SJCRH30 (cell line): ENCODE data around the gene OTULIN. TPM values are rescaled to one million over a fixed set of nuclear protein-coding genes. Genes with fewer than 3 reads are reported as not detected.

Source experiments
- DNase-seq, 2 experiments: peaks; one replicate each; pipeline ENCODE4 v3.0.0-alpha.2; 2015 to 2020
- H3K27ac ChIP-seq: fragments of 250-450 bp; sonication (Bioruptor Pico); 2 replicates; pipeline ENCODE4 v1.5.1; 2020; ENCODE audit warnings: mild to moderate bottlenecking, moderate library complexity
- H3K27me3 ChIP-seq: fragments of 250-450 bp; sonication (Bioruptor Pico); 2 replicates; pipeline ENCODE4 v1.5.1; 2020; ENCODE audit warnings: mild to moderate bottlenecking, moderate library complexity
- H3K36me3 ChIP-seq: fragments of 250-450 bp; sonication (Bioruptor Pico); 2 replicates; pipeline ENCODE4 v1.5.1; 2020; ENCODE audit warnings: mild to moderate bottlenecking, moderate library complexity
- H3K4me1 ChIP-seq: fragments of 250-450 bp; sonication (Bioruptor Pico); 2 replicates; pipeline ENCODE4 v1.5.1; 2020; ENCODE audit warnings: mild to moderate bottlenecking, moderate library complexity
- H3K4me3 ChIP-seq: fragments of 250-450 bp; sonication (Bioruptor Pico); 2 replicates; pipeline ENCODE4 v1.5.1; 2020; ENCODE audit warnings: mild to moderate bottlenecking, moderate library complexity
- H3K9me3 ChIP-seq: fragments of 250-450 bp; sonication (Bioruptor Pico); replicated peaks from 2 replicates; pipeline ENCODE4 v1.5.1; 2020; ENCODE audit warnings: mild to moderate bottlenecking, moderate library complexity
- total RNA-seq: library from RNA; depleted of rRNA; stranded (reverse); fragments of >200 nt; shearing (Covaris generic); gene quantifications from 2 replicates; pipeline ENCODE4 v1.2.3, GENCODE V29; 2014

Gene OTULIN
- total RNA-seq, 1 experiment from 2014 or later = 18.2 TPM

GRCh38 chr5:14698495-14698894 is 34.0 kb downstream of the OTULIN start:
- H3K4me3 ChIP-seq = no peak overlapping the region
- no peaks in the 10 kb centered on the region for H3K9me3 ChIP-seq
- DNase-seq = no peak
- H3K27ac ChIP-seq = no peak overlapping the region
- no peaks in the 10 kb centered on the region for H3K27me3 ChIP-seq
- H3K4me1 ChIP-seq = no peaks in the 10 kb centered on the region
- H3K36me3 ChIP-seq = peaks cover 2% of the 10 kb centered on the region; the same call in 1 of the 2 replicates

- H3K4me3 ChIP-seq = no peak overlapping the region
- H3K27me3 ChIP-seq = no peaks in the 10 kb centered on the region
- DNase-seq = no peak
- H3K9me3 ChIP-seq = no peaks in the 10 kb centered on the region
- H3K27ac ChIP-seq = no peak overlapping the region
- H3K4me1 ChIP-seq = no peaks in the 10 kb centered on the region
- H3K36me3 ChIP-seq = peaks cover 2% of the 10 kb centered on the region; the same call in 1 of the 2 replicates
These were observed 34.6 kb downstream of the OTULIN start for GRCh38 chr5:14699159-14699558.

- no peak overlapping the region for H3K4me3 ChIP-seq
- no peak overlapping the region for H3K27ac ChIP-seq
- H3K36me3 ChIP-seq = peaks cover 2% of the 10 kb centered on the region; the same call in 1 of the 2 replicates
- H3K4me1 ChIP-seq = no peaks in the 10 kb centered on the region
- DNase-seq = no peak
- H3K27me3 ChIP-seq = no peaks in the 10 kb centered on the region
- no peaks in the 10 kb centered on the region for H3K9me3 ChIP-seq
These were observed 35.4 kb downstream of the OTULIN start for GRCh38 chr5:14699807-14700400.

- H3K9me3 ChIP-seq = no peaks in the 10 kb centered on the region
- peaks cover 2% of the 10 kb centered on the region; the same call in 1 of the 2 replicates for H3K36me3 ChIP-seq
- H3K4me3 ChIP-seq = no peak overlapping the region
- no peaks in the 10 kb centered on the region for H3K4me1 ChIP-seq
- no peak overlapping the region for H3K27ac ChIP-seq
- H3K27me3 ChIP-seq = no peaks in the 10 kb centered on the region
- DNase-seq = no peak
These were observed 36.2 kb downstream of the OTULIN start for GRCh38 chr5:14700478-14701436.

GRCh38 chr5:14701556-14701955 is 37.0 kb downstream of the OTULIN start:
- DNase-seq = no peak
- no peak overlapping the region for H3K27ac ChIP-seq
- no peaks in the 10 kb centered on the region for H3K27me3 ChIP-seq

GRCh38 chr5:14702238-14702839 is 37.8 kb downstream of the OTULIN start:
- no peak overlapping the region for H3K27ac ChIP-seq
- no peaks in the 10 kb centered on the region for H3K9me3 ChIP-seq
- H3K4me3 ChIP-seq = no peak overlapping the region
- no peak for DNase-seq
- H3K4me1 ChIP-seq = no peaks in the 10 kb centered on the region
- H3K36me3 ChIP-seq = 0 out of 2 replicates have a peak, but pooled peaks cover 2% of the 10 kb centered on the region
- H3K27me3 ChIP-seq = no peaks in the 10 kb centered on the region

More at GRCh38 chr5:14701556-14701955, 37.0 kb downstream of the OTULIN start:
- no peaks in the 10 kb centered on the region for H3K4me1 ChIP-seq
- H3K9me3 ChIP-seq = no peaks in the 10 kb centered on the region
- no peak overlapping the region for H3K4me3 ChIP-seq
- peaks cover 2% of the 10 kb centered on the region; the same call in 1 of the 2 replicates for H3K36me3 ChIP-seq

- Histone ChIP-seq H3K27me3 (no peaks in the 10 kb centered on the region), H3K4me3 (no peak overlapping the region), H3K27ac (no peak overlapping the region), H3K36me3 (no peaks in the 10 kb centered on the region; the same call in 1 of the 2 replicates), H3K4me1 (no peaks in the 10 kb centered on the region), H3K9me3 (no peaks in the 10 kb centered on the region)
- DNase-seq = no peak
These were observed 41.0 kb downstream of the OTULIN start for GRCh38 chr5:14705556-14705955.

- Histone ChIP-seq H3K27me3 (no peaks in the 10 kb centered on the region), H3K36me3 (no peaks in the 10 kb centered on the region; the same call in 1 of the 2 replicates), H3K4me1 (no peaks in the 10 kb centered on the region), H3K4me3 (no peak overlapping the region), H3K27ac (no peak overlapping the region), H3K9me3 (no peaks in the 10 kb centered on the region)
- DNase-seq = no peak
These were observed 42.1 kb downstream of the OTULIN start for GRCh38 chr5:14706615-14707021.

- H3K9me3 ChIP-seq = no peaks in the 10 kb centered on the region
- H3K27me3 ChIP-seq = no peaks in the 10 kb centered on the region
- H3K36me3 ChIP-seq = no peaks in the 10 kb centered on the region; the same call in 1 of the 2 replicates
- no peaks in the 10 kb centered on the region for H3K4me1 ChIP-seq
- no peak overlapping the region for H3K4me3 ChIP-seq
- no peak for DNase-seq
- H3K27ac ChIP-seq = no peak overlapping the region
These were observed 43.4 kb downstream of the OTULIN start for GRCh38 chr5:14707811-14708390.

GRCh38 chr5:14708551-14708950 is 44.0 kb downstream of the OTULIN start:
- no peaks in the 10 kb centered on the region; the same call in 1 of the 2 replicates for H3K36me3 ChIP-seq
- DNase-seq = no peak
- no peaks in the 10 kb centered on the region for H3K9me3 ChIP-seq
- H3K4me1 ChIP-seq = no peaks in the 10 kb centered on the region
- H3K27me3 ChIP-seq = no peaks in the 10 kb centered on the region
- H3K27ac ChIP-seq = no peak overlapping the region
- no peak overlapping the region for H3K4me3 ChIP-seq

GRCh38 chr5:14710313-14710994 is 45.9 kb downstream of the OTULIN start:
- no peak overlapping the region for H3K4me3 ChIP-seq
- no peak for DNase-seq
- H3K4me1 ChIP-seq = peaks cover 3% of the 10 kb centered on the region; the same call in 1 of the 2 replicates
- no peaks in the 10 kb centered on the region for H3K9me3 ChIP-seq
- no peak overlapping the region for H3K27ac ChIP-seq
- no peaks in the 10 kb centered on the region for H3K27me3 ChIP-seq
- H3K36me3 ChIP-seq = no peaks in the 10 kb centered on the region; the same call in 1 of the 2 replicates

- Histone ChIP-seq H3K4me1 (peaks cover 3% of the 10 kb centered on the region; the same call in 1 of the 2 replicates), H3K27ac (no peak overlapping the region), H3K4me3 (no peak overlapping the region), H3K9me3 (no peaks in the 10 kb centered on the region), H3K27me3 (no peaks in the 10 kb centered on the region), H3K36me3 (no peaks in the 10 kb centered on the region; the same call in 1 of the 2 replicates)
- DNase-seq = no peak
These were observed 47.6 kb downstream of the OTULIN start for GRCh38 chr5:14712131-14712530.

GRCh38 chr5:14712666-14713065 is 48.1 kb downstream of the OTULIN start:
- no peaks in the 10 kb centered on the region; the same call in 1 of the 2 replicates for H3K36me3 ChIP-seq
- no peaks in the 10 kb centered on the region for H3K9me3 ChIP-seq
- no peak for DNase-seq
- no peak overlapping the region for H3K4me3 ChIP-seq
- H3K27me3 ChIP-seq = no peaks in the 10 kb centered on the region
- peaks cover 3% of the 10 kb centered on the region; the same call in 1 of the 2 replicates for H3K4me1 ChIP-seq
- H3K27ac ChIP-seq = no peak overlapping the region
